HG02970 (cell line): Measurements from ENCODE around the gene CGB8.
"Not testable (repeated sequence)": the region's sequence is repeated elsewhere in the genome, so short reads cannot be mapped to it uniquely, and the experiment has no call there.

Experiments used
- ATAC-seq: cut with Tn5 transposase; IDR thresholded peaks from one replicate; pipeline ENCODE4 v1.9.1; 2021; ENCODE audit warnings: mild to moderate bottlenecking, moderate library complexity, moderate number of reproducible peaks; ENCODE audit not compliant: unreplicated experiment, low FRiP score

Gene CGB8

GRCh38 chr19:49036815-49037214, 12.1 kb downstream of the CGB8 start, which contains the start of gene CGB1:
Gene CGB1, minus strand, starts transcription at chr19:49036895. Its CDS starts 184 bp downstream, at chr19:49036711.
- not testable (repeated sequence) for ATAC-seq

- ATAC-seq = not testable (repeated sequence)
These were observed 17.1 kb downstream of the CGB8 start, which contains the start of gene CGB2 for GRCh38 chr19:49031642-49032301. Gene CGB2, plus strand, starts transcription at chr19:49031890. Its CDS starts 206 bp downstream, at chr19:49032096.

DNA sequence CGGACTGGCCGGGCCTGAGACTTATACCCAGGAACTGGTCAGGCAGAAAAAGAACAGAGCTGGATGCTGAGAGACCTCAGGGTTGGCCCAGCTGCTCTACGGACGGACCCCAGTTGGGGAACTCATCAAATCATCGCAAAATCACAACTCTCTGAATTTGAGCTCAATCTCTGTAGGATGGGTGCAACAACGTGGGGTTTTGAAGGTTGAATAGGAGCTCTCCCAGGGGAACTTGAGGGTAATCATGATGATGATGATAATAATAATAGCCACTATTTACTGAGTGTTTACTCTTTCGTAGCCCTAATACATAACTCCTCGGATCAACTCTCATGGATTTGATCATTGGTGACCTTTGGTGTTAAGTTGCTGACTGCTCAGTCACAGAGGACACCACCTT, 18.6 kb downstream of the CGB8 start:
- ATAC-seq = not testable (repeated sequence)

GRCh38 chr19:49029749-49030148, 19.2 kb downstream of the CGB8 start:
- ATAC-seq = not testable (repeated sequence)

DNA sequence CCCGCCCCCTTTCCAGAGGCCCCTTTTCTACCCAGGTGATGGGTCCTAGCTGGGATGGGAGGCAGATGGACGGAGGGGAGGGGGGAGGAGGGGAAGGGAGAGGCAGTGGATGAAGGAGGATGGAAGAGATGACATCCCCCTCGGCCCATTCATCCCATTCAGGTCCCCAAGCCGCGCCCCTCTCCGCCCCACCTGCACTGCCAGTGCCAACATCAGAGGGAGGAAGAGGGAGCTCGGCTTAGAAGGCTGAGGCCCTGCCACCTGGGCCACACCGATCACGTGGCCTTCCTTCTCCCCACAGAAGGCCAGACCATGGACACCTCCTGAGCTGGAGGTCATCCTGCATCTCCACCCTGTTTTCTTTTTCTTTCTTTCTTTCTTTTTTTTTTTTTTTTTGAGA, 20.2 kb downstream of the CGB8 start:
- ATAC-seq = not testable (repeated sequence)

GRCh38 chr19:49025599-49025998, 23.3 kb downstream of the CGB8 start:
- ATAC-seq = not testable (repeated sequence)

GRCh38 chr19:49025088-49025487, 23.8 kb downstream of the CGB8 start:
- ATAC-seq = not testable (repeated sequence)

DNA sequence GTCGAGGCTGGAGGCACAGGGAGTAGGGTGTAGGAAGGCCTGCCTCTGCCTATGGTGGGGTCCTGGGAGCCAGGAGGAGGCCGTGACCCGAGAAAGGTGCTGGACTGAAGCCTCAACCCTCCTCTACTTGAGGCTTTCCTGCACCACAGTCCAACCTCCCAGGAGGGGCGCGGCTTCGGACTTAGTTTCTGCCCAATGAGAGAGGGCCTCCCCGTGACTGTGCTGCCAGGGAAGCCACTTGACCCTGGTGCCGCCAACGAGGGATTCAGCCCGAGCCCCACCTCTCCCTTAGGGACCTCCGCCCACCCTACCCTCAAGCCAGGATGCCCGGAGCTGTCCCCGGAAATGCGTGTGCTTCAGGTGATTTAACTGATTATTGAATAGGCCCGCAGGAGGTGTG, 24.7 kb downstream of the CGB8 start, which contains the start of gene CGB3:
Gene CGB3 (minus strand): TSS at position 101 of the 400 bp plus-strand sequence. CDS start 362 bp downstream, outside the sequence.
- ATAC-seq = not testable (repeated sequence)

DNA sequence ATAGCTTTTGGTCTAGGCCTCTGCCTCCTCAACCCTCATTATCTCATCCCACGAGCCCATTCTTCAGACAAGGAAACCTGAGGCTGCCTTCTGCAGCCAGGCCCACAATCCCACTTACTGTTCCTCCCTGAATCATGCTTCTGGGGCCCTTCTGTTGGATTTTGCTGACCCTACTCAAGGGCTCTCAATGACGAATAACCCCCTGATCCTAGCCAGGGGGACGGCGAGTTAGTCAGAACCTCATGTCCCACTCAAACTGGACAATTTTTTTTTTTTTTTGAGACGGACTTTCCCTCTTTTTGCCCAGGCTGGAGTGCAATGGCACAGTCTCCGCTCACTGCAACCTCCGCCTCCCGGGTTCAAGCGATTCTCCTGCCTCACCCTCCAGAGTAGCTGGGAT, 26.8 kb downstream of the CGB8 start:
- no peak for ATAC-seq

DNA sequence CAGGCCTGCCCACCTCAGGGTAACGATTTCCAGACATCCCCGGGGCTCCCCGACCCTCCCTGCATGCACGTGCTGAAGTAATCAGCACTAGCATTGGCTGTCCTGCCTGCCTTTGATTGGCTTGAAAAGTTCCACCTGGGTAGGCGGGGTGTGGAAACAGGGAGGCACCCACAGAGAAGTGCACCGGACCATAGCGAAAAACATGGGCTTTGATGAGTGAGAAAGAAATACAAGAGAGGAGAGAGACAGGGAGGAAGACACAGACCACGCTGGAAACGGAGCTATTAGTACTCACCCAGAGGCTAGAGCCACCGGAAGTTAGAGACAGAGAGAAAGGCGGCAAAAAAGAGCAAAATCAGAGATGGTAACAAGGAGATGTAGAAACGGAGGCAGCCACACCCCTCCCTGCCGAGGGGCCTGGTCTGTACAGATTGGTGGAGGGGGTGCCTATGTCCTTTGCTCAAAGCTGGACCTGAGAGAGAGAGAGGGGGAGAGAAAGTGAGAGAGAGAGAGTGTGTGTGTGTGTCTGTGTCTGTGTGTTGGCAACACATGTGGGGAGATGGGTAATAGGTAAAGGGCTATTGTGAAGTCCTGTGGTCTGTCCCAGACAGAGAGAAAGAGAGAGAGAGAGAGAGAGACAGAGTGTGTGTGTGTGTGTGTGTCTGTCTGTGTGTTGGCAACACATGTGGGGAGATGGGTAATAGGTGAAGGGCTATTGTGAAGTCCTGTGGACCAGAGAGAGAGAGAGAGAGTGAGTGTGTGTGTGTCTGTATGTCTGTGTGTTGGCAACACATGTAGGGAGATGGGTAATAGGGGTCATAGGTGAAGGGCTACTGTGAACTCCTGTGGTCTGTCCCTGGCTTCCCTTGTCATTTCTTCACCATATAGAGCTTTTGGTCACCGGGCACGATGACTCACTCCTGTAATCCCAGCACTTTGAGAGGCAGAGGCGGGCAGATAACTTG, 27.7 kb downstream of the CGB8 start:
- no peak for ATAC-seq

DNA sequence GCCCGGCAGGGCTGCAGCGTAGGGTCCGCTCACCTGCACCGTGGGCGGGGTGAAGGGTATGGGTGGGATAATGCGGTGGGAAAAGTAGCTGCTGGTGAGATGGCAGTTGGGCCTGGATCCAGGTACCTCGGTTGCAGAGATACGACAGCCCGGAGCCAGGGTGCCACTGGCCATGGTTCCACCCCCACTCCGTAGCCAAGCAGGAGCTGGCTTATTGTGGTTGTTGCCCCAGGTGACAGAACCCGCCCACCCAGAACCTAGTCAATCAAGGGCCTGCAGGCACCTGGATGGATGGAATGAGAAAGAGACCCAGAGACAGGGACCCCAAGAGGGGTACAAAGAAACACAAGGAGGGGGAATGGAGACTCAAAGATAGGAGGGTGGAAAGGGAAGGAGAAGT, 28.6 kb downstream of the CGB8 start:
- no peak for ATAC-seq

DNA sequence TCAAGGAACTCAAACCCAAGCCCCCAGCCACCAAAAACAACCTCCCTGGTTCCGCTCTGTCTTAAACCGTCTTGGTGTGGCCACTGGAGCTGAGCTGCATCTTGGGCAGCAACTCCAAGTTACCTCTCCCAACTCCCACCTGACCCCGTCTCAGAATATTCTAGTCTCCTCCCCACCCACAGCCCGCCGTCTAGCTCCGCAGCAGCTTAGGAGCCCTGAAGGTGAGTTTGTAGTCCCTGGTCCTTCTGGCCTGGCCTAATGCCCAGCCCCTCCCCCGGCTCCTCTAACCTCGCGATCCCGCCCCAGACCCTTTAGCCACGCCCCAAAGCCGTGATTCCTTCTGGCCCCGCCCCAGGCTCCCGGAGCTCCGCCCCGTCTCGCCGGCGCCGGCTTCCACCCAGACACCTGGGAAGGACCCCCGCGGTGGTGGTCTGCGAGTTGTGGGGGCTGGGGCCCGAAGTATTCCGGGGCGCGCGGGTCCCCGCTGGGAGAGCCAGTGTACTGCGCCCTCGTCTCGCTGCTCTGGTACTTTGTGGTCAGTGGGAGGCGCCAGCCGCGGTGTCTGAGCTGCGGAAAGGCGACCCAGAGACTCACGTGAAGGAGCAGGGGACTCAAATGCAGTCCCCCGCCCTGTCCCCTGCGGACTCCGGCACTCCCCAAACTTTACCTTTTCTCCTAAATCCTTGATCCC, 29.5 kb downstream of the CGB8 start:
- no peak for ATAC-seq

DNA sequence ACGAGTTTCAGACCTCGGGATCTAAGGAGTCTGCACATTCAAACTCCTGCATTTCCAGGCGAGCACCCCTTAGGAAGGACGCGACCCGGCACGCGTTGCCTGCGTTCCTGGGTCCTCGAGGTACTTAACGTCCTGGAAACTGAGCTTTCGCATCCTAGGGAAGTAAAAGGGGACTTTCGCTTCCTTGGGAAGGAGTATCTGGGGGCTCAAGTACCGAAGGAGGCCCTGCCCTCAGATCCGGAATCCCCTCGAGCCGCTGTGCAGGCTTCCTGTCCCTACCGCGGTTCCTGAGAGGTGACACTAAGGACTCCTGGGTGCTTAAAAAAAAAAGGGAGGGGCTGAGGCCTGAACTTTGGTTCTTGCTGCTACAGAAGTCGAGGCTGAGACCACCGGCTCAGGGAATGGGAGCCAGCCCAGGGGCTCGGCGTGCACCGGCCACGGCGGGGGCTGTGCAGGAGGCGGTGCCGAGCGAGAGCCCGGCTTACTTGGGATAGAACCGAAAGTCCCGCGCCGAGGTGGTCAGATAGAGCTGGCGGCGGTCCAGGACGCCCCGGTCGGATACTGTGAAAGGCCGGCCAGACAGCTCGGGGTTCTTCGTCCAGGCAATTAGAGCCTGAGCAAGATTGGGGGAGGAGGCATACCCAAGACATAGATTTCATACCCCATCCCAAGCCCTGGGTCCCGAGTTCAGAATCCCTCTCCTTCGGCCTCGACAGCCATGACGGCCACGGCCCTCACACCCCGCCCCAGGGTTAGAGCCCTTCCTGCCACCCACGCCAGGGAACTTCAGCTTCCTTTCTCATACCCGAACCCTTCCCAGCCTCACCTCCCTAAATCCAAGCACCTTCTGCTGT, 30.3 kb downstream of the CGB8 start:
- not testable (repeated sequence) for ATAC-seq

DNA sequence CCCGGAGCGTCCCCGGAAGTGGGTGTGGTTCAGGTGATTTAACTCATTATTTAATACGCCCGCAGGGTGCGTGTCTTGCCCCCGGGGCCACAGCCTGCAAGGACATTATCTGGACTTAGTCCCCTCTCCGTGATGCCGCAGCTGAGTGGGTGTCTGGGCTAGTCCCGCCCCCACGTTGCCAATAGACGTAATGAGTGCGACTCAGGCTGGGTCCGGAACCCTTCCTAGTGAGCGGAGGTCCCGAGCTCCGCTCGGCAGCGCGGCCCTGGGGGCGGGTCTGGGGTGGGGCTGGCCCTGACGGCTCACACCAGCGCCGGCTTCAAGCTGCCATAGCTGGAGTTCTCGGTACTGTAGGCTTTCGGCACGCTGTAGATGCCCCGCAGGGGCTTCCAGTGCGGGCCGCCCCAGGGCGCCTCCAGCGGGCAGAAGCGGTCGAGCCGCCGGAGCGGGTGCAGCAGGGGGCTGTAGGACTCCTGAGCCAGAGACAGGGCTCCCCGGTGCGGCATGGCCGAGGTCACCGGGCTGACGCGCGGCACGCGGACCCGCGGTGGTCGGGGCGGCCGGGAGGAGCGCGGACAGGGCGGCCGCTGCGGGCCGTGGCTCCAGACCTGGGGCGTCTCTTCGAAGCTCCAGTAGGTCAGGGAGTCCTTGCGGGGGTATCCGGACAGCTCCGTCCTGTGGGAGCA, 31.1 kb downstream of the CGB8 start:
- no peak for ATAC-seq

DNA sequence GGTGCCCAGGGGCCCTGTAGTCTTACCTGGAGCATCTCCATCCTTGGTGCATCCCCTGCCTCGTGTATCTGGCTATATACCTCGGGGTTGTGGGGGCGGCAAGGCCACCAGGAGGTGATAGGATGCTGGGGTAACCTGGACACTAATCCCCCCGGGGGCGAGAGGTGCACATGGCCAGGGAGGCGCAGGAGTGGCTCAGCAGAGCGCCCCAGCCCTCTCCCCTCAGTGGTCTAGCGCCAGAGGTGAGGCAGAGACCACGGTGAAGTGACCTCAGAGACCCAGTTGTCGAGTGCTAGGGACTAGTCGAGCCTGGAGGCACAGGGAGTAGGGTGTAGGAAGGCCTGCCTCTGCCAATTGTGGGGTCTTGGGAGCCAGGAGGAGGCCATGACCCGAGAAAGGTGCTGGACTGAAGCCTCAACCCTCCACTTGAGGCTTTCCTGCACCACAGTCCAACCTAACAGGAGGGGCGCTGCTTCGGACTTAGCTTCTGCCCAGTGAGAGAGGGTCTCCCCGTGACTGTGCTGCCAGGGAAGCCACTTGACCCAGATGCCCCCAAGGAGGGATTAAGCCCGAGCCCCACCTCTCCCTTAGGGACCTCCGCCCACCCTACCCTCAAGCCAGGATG, 31.8 kb downstream of the CGB8 start, which contains the start of gene LHB:
Gene LHB (minus strand): TSS at position 51 of the 625 bp plus-strand sequence. CDS start 10 bp downstream, at position 41.
- no peak for ATAC-seq

- no peak for ATAC-seq
These were observed 32.7 kb downstream of the CGB8 start for GRCh38 chr19:49016067-49016839.

- ATAC-seq = no peak
These were observed 34.0 kb downstream of the CGB8 start for GRCh38 chr19:49014870-49015255.
